ENCODE measurements around the gene MEG3.

GRCh38 chr14:100891051-100891450, 65.1 kb downstream of the MEG3 start:
- TF ChIP-seq POLR2A (IDR thresholded peaks at IDR 0.05; ENCODE audit: low read length) (no peak), GATA1 (IDR thresholded peaks at IDR 0.05; ENCODE audit: low read depth, low read length) (no peak)
